NCI-H2029 treated with DMSO at 0.1 percent for 48 hours (cell line): ENCODE measurements around the gene UBAC2.

Experiments used
- DNase-seq: peaks from one replicate; lab custom pipeline; 2025; lab: John Stamatoyannopoulos, UW

UBAC2 gene

GRCh38 chr13:99418103-99418842 lies 217.6 kb downstream of the UBAC2 start:
- DNase-seq: no peak

DNA sequence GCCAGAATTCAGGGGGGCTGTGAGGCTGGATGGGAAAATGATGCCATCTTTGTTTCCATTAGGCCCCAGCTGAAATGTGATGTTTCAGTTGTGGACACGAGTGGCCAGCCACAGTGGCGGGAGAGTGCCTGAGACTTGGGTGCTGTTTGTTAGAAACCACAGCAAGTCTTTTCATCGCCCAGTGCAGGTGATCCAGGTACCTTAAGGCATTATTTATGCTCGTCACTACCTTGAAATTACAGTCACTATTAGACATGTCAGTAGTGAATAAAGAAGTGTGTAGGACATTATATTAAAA lies 218.1 kb downstream of the UBAC2 start:
- DNase-seq: no peak

- no peak for DNase-seq
Measured at GRCh38 chr13:99419591-99420243, 219.1 kb downstream of the UBAC2 start.

GRCh38 chr13:99421271-99421670 lies 220.6 kb downstream of the UBAC2 start:
- no peak for DNase-seq

DNA sequence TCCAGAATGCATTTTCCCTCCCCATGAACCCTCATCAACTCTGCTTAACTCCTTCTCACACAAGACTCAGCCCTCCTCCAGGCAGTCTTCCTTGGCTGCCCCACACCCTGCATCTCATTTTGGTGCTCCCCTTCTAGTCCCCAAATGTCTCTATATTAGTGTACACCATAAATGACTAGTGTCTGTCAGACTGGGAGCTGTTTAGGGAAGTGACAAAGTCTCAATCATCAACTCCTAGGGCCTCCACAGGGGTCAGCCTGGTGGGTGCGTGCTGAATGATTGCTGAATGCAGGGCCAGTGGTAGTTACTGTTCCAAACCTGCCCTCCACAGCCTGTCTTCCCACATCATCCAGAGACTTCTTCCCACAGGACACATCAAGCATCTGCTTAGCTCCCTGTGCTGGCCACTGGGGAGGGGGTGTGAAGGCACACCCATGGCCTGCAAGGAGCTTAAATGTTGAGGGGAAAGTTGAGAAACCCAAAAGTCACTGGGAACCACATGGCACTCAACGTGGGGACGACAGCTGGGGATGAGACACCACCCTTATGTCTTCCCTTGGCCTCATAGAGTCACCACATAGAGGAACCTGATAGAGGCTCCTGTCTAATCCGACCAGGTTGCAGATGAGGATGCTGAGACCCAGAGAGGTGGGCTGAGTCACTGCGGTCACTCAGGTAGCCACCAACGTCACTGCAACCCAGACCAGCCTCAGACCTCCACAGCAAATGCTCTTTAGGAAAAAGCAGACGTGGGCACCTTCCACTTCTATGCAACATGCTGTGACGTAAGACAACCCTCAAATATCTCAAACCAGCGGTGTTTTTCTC lies 221.3 kb downstream of the UBAC2 start:
- no peak for DNase-seq

DNA sequence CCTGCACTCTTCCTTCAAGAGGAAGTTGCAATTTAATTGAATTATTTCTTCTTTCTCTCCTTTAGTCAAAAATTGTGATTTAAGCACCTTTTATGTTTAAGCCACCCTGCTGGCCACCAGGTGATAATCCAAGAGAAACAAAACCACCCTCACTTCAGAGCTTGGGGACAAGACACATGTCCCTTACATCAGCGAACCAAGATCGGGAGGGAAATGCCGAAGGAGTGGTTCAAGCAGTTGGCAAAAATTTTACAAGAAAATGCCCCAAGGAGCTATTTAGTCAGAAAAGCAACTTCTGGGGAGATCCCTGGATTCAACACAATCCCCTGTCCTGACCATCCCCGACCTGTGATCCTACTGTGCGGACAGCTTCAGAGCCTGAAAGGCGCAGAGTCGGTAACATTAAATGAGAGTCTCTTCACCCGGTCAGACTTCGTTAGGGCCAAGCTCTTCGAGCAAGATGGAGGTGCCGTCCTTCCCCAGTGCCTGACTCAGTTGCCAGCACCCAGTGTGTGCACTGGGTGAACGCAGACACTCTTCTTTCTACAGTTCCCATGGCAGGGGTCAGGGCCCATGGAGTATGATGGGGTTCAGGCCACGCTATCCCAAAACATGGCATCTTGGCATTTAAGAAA lies 222.0 kb downstream of the UBAC2 start:
- no peak for DNase-seq

GRCh38 chr13:99425485-99426341 lies 225.1 kb downstream of the UBAC2 start:
- no peak for DNase-seq

GRCh38 chr13:99426426-99426825 lies 225.8 kb downstream of the UBAC2 start:
- DNase-seq: no peak

DNA sequence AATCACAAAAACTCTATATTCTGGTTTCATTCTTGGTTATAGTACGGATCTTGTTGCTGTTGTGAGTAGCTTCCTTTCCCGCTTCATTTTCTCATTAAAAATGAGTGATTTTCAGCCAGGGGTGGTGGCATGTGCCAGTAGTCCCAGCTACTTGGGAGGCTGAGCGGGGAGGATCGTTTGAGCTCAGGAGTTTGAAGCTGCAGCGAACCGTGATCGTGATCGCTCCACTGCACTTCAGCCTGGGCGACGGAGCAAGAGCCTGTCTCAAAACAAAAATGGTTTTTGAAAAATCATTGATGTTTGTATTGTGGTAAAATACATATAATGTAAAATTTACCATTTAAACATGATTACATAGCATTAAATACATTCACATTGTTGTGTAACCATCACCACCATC lies 229.0 kb downstream of the UBAC2 start:
- DNase-seq: no peak

- no peak for DNase-seq
Measured at GRCh38 chr13:99431927-99432608, 231.4 kb downstream of the UBAC2 start.

- DNase-seq: no peak
Measured at GRCh38 chr13:99432609-99433542, 232.2 kb downstream of the UBAC2 start.

GRCh38 chr13:99433543-99434075 lies 233.0 kb downstream of the UBAC2 start:
- no peak for DNase-seq

DNA sequence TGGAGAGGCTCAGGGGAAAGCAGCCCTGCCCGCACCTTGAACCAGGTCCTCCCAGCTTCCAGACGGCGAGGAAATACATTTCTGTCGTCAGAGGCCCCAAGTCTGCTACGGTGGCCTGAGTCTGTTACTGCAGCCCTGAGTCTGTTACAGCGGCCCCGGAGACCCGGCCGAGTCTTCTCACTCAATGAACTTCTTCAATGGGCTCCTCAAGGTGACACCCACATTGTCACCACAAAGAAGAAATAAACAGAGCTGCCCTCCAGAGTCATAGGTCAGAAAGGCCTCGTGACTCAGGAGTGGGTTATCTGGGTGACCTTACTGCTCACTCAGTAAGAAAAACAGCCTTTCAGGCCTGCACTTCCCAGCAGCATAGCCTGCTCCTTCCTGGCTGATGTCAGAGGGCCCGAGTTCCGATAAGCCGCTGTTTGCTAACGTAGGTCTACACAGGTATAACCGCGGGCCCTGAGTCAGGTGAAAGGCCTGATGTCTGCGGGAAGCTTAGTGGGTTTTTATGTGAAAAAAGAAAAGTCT lies 233.7 kb downstream of the UBAC2 start:
- no peak for DNase-seq

DNA sequence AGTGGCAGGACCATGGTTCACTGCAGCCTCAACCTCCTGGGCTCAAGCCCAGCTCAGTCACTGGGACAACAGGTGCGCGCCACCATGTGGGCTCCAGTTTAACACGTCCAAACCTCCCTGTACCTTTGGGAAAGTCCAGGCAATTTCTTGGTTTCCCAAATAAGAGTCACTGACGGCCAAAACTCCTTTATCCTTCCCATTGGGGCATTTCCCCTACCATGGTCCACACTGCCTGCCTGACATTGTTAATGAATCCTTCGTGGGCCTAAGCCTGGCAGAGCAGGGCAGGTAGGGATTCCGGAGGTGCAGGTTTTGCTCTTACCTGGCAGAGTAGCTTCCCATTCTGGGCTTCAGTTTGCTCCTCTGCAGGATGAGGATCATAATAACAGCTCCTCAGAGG lies 234.5 kb downstream of the UBAC2 start:
- DNase-seq: no peak

GRCh38 chr13:99435998-99436397 lies 235.3 kb downstream of the UBAC2 start:
- DNase-seq: no peak
